HUES64 (cell line): Measurements from ENCODE around the gene IGFBP2.

Source experiments
- H3K27ac ChIP-seq: 2 replicates; pipeline ENCODE4 v1.7.0; 2013; ENCODE audit warnings: low read depth, low read length, inconsistent platforms
- H3K27me3 ChIP-seq: 2 replicates; pipeline ENCODE4 v1.6.1; 2013; ENCODE audit warnings: mild to moderate bottlenecking, low read length; ENCODE audit not compliant: insufficient read depth
- H3K36me3 ChIP-seq: 2 replicates; pipeline ENCODE4 v1.6.1; 2013; ENCODE audit warnings: mild to moderate bottlenecking, low read length; ENCODE audit not compliant: insufficient read depth
- H3K4me1 ChIP-seq: 2 replicates; pipeline ENCODE4 v1.6.1; 2013; ENCODE audit warnings: mild to moderate bottlenecking, low read length, moderate library complexity; ENCODE audit not compliant: insufficient read depth
- H3K4me3 ChIP-seq: 2 replicates; pipeline ENCODE4 v1.5.1; 2013; ENCODE audit warnings: mild to moderate bottlenecking, low read length, moderate library complexity
- H3K9ac ChIP-seq: 2 replicates; pipeline ENCODE4 v1.6.1; 2013; ENCODE audit warnings: mild to moderate bottlenecking, low read depth, low read length
- H3K9me3 ChIP-seq: 2 replicates; pipeline ENCODE4 v1.6.1; 2013; ENCODE audit warnings: low read depth, low read length; ENCODE audit not compliant: insufficient read depth
- WGBS: fragments of 150-250, 120-280 bp; methylation state at CpG from one replicate; pipeline ENCODE4 v1.1.7; 2013; ENCODE audit warnings: missing lambda C conversion rate; 5-methylcytosine and 5-hydroxymethylcytosine counted together

IGFBP2 gene

GRCh38 chr2:216657086-216657855, 24.1 kb downstream of the IGFBP2 start:
- Histone ChIP-seq H3K27ac (peak overlapping the region; percentile 25; the same call in 1 of the 2 replicates), H3K9me3 (no peaks in the 10 kb centered on the region), H3K27me3 (no peaks in the 10 kb centered on the region), H3K4me1 (peaks cover 5% of the 10 kb centered on the region; the same call in 1 of the 2 replicates), H3K4me3 (no peak overlapping the region), H3K36me3 (peaks cover 69% of the 10 kb centered on the region), H3K9ac (no peak overlapping the region)
- 94% methylated on average over 16 of the region's 16 CpGs for WGBS

GRCh38 chr2:216657980-216658379, 24.8 kb downstream of the IGFBP2 start:
- Histone ChIP-seq H3K9me3 (no peaks in the 10 kb centered on the region), H3K4me1 (no peaks in the 10 kb centered on the region), H3K4me3 (no peak overlapping the region), H3K9ac (no peak overlapping the region), H3K27me3 (no peaks in the 10 kb centered on the region), H3K36me3 (peaks cover 70% of the 10 kb centered on the region), H3K27ac (no peak overlapping the region)
- 94% methylated on average over 7 of the region's 7 CpGs for WGBS

GRCh38 chr2:216658757-216659156, 25.5 kb downstream of the IGFBP2 start:
- peaks cover 77% of the 10 kb centered on the region for H3K36me3 ChIP-seq
- H3K9me3 ChIP-seq: no peaks in the 10 kb centered on the region
- no peaks in the 10 kb centered on the region for H3K4me1 ChIP-seq
- no peaks in the 10 kb centered on the region for H3K27me3 ChIP-seq
- H3K4me3 ChIP-seq: no peak overlapping the region
- H3K27ac ChIP-seq: no peak overlapping the region
- 91% methylated on average over 6 of the region's 6 CpGs for WGBS
- no peak overlapping the region for H3K9ac ChIP-seq

- no peaks in the 10 kb centered on the region for H3K27me3 ChIP-seq
- no peak overlapping the region for H3K4me3 ChIP-seq
- H3K9ac ChIP-seq: no peak overlapping the region
- H3K27ac ChIP-seq: no peak overlapping the region
- H3K36me3 ChIP-seq: peaks cover 79% of the 10 kb centered on the region
- H3K4me1 ChIP-seq: no peaks in the 10 kb centered on the region
- 92% methylated on average over 6 of the region's 6 CpGs for WGBS
- no peaks in the 10 kb centered on the region for H3K9me3 ChIP-seq
Measured at GRCh38 chr2:216659276-216659675, 26.1 kb downstream of the IGFBP2 start.

- 95% methylated on average over 10 of the region's 10 CpGs for WGBS
Measured at GRCh38 chr2:216660496-216660895, 27.3 kb downstream of the IGFBP2 start.

GRCh38 chr2:216661051-216661450, 27.8 kb downstream of the IGFBP2 start:
- Histone ChIP-seq H3K9ac (no peak overlapping the region), H3K4me3 (no peak overlapping the region), H3K27me3 (no peaks in the 10 kb centered on the region), H3K9me3 (no peaks in the 10 kb centered on the region), H3K27ac (no peak overlapping the region), H3K4me1 (peaks cover 12% of the 10 kb centered on the region), H3K36me3 (peaks cover 80% of the 10 kb centered on the region)
- 98% methylated on average over 5 of the region's 5 CpGs for WGBS

More at GRCh38 chr2:216660496-216660895, 27.3 kb downstream of the IGFBP2 start:
- H3K4me3 ChIP-seq: no peak overlapping the region
- no peaks in the 10 kb centered on the region for H3K9me3 ChIP-seq
- no peak overlapping the region for H3K27ac ChIP-seq
- H3K4me1 ChIP-seq: peaks cover 8% of the 10 kb centered on the region
- no peak overlapping the region for H3K9ac ChIP-seq
- H3K36me3 ChIP-seq: peaks cover 83% of the 10 kb centered on the region
- no peaks in the 10 kb centered on the region for H3K27me3 ChIP-seq

GRCh38 chr2:216661639-216662375, 28.6 kb downstream of the IGFBP2 start:
- WGBS: 93% methylated on average over 20 of the region's 20 CpGs
- Histone ChIP-seq H3K27me3 (no peaks in the 10 kb centered on the region), H3K9me3 (no peaks in the 10 kb centered on the region), H3K27ac (no peak overlapping the region), H3K9ac (no peak overlapping the region), H3K4me3 (no peak overlapping the region), H3K4me1 (peaks cover 14% of the 10 kb centered on the region), H3K36me3 (peaks cover 72% of the 10 kb centered on the region)

- H3K4me1 ChIP-seq: peaks cover 14% of the 10 kb centered on the region
- no peak overlapping the region for H3K4me3 ChIP-seq
- no peaks in the 10 kb centered on the region for H3K9me3 ChIP-seq
- peaks cover 62% of the 10 kb centered on the region for H3K36me3 ChIP-seq
- H3K27me3 ChIP-seq: no peaks in the 10 kb centered on the region
- H3K9ac ChIP-seq: no peak overlapping the region
- WGBS: 94% methylated on average over 1 of the region's 1 CpG
- H3K27ac ChIP-seq: no peak overlapping the region
Measured at GRCh38 chr2:216663106-216663505, 29.9 kb downstream of the IGFBP2 start.

GRCh38 chr2:216663846-216664245, 30.6 kb downstream of the IGFBP2 start:
- Histone ChIP-seq H3K9ac (no peak overlapping the region), H3K27me3 (no peaks in the 10 kb centered on the region), H3K9me3 (no peaks in the 10 kb centered on the region), H3K4me1 (peaks cover 14% of the 10 kb centered on the region), H3K4me3 (no peak overlapping the region), H3K27ac (no peak overlapping the region), H3K36me3 (peaks cover 55% of the 10 kb centered on the region)
- WGBS: 92% methylated on average over 18 of the region's 18 CpGs

- 85% methylated on average over 6 of the region's 6 CpGs for WGBS
- Histone ChIP-seq H3K27me3 (no peaks in the 10 kb centered on the region), H3K9ac (no peak overlapping the region), H3K4me3 (no peak overlapping the region), H3K9me3 (no peaks in the 10 kb centered on the region), H3K27ac (no peak overlapping the region), H3K4me1 (peaks cover 14% of the 10 kb centered on the region), H3K36me3 (peaks cover 48% of the 10 kb centered on the region)
Measured at GRCh38 chr2:216664593-216665034, 31.4 kb downstream of the IGFBP2 start.

- Histone ChIP-seq H3K9ac (no peak overlapping the region), H3K27me3 (no peaks in the 10 kb centered on the region), H3K4me3 (no peak overlapping the region), H3K36me3 (peaks cover 41% of the 10 kb centered on the region), H3K27ac (peak overlapping the region; percentile 14; the same call in 1 of the 2 replicates), H3K9me3 (no peaks in the 10 kb centered on the region), H3K4me1 (peaks cover 14% of the 10 kb centered on the region)
- 81% methylated on average over 7 of the region's 7 CpGs for WGBS
Measured at GRCh38 chr2:216665242-216665641, 32.0 kb downstream of the IGFBP2 start.
